DLD1 (cell line): Measurements from ENCODE around the gene EVPLL.
"Not testable (repeated sequence)": the region's sequence is repeated elsewhere in the genome, so short reads cannot be mapped to it uniquely, and the experiment has no call there.

Experiments used
- in situ Hi-C: cut with HindIII; loops from 2 replicates; pipeline ENCODE4 v1.10.0; 2017; ENCODE audit warnings: low sequenced_read_pairs

EVPLL gene

DNA sequence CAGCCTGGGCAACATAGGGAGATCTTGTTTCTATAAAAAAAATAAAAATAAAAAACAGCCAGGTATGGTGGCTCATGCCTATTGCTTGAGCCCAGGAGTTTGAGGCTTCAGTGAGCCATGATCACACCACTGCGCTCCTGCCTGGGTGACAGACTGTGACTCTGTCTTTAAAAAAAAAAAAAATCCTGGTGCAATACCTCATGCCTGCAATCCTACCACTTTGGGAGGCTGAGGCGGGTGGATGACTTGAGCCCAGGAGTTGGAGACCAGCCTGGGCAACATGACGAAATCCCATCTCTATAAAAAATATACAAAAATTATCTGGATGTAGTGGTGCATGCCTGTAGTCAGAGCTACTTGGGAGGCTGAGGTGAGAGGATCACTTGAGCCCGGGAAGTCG is 1.0 kb downstream of the EVPLL start:
- in situ Hi-C loops = not testable (repeated sequence)

DNA sequence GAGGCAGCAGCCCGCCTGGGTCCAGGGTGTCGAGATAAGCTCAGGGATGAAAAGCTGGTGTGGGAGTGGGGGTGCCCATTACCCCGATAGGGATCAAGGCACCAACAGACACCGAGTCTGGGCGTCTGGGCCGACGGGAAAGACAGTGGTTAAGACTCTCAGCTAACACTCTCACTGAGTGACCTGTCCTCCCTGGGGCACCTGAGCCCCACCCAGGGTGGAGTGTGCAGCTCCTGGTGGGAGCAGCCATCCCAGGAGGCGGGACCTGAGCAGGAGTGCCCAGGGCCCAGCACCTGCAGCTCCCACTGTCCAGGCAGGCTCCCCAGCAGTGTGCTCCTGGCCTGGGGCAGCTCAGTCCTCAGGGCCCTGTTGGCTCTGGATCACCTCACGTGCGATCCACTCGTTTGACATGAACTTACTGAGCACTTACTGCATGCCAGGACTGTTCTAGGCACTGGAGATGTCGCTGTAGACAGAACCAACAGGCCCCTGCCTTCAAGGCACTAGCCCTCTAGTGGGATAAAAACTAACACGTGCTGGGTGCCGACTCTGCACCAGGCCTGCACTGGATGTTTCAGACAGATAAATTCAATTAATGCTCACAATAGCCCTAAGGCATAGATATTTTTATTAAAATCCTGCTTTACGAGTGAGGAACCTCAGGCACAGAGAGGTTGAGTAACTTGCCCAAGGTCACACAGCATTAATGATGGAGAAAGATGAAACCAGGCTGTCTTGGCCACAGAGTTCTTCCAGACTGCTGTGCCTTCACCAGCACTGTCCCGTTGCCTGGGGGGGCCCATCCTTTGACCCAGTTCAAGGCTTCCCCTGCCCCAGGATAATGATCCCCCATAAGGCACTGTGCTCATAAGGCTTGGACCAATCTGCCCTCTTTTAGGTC is 1.9 kb downstream of the EVPLL start:
- in situ Hi-C loops = no loop called here

GRCh38 chr17:18380471-18381157 is 3.0 kb downstream of the EVPLL start:
- in situ Hi-C loops = no loop called here

DNA sequence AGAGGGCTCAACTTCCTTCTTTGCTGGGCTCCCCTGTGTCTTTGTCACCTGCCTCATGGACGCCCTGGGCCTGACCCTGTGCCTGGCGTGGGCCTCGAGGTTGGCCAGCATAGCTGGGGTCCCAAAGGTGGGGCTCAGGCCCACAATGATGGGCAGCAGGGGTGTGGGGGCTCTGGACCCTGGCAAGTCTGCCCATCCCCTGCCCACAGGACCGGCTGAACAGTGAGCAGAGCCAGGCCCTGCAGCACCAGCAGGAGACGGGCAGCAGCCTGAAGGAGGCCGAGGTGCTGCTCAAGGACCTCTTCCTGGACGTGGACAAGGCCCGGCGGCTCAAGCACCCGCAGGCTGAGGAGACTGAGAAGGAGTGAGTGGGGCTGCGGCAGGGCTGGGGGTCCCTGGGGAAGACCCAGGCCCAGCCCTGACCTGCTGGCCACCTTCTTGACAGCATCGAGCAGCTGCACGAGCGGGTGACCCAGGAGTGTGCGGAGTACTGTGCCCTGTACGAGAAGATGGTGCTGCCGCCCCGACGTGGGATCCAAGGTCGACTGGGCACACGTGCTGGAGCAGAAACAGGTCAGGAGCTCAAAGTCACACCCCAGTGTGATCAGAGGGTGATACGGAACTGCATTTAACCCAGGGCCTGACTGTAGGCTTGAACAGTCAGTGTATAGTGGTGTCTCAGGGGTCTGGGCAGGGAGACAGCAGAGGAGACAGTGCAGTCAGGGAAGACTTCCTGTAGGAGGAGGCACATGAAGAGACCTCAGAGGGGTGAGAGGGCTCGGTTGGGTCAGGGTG is 3.8 kb downstream of the EVPLL start:
- in situ Hi-C loops = no loop called here

DNA sequence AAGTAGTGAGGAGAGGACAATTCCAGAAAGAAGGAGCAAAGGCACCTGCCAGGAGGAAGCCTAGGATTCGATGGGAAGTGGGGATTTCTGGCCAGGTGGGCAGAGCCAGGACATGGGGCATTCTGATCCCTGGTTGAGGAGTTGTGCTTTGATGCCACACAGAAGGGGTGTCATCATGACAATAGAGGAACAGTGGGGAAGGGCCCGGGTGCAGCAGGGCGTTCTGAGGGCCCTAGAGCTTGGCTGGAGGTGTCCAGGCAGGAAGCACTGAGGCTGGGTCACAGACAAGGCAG is 4.3 kb downstream of the EVPLL start:
- in situ Hi-C loops = no loop called here

- in situ Hi-C loops = no loop called here
Observed at GRCh38 chr17:18382441-18383078, 5.0 kb downstream of the EVPLL start.

GRCh38 chr17:18383079-18383481 is 5.5 kb downstream of the EVPLL start:
- in situ Hi-C loops = not testable (repeated sequence)

DNA sequence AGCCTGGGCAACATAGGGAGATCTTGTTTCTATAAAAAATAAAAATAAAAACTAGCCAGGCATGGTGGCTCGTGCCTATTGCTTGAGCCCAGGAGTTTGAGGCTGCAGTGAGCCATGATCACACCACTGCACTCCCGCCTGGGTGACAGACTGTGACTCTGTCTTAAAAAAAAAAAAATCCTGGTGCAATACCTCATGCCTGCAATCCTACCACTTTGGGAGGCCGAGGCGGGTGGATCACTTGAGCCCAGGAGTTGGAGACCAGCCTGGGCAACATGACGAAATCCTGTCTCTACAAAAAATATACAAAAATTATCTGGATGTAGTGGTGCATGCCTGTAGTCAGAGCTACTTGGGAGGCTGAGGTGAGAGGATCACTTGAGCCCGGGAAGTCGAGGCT is 6.7 kb downstream of the EVPLL start:
- in situ Hi-C loops = not testable (repeated sequence)

GRCh38 chr17:18387583-18387982 is 10.0 kb downstream of the EVPLL start:
- in situ Hi-C loops = not testable (repeated sequence)

- in situ Hi-C loops = not testable (repeated sequence)
Observed at GRCh38 chr17:18388266-18388665, 10.7 kb downstream of the EVPLL start.

GRCh38 chr17:18388728-18389127 is 11.2 kb downstream of the EVPLL start:
- in situ Hi-C loops = not testable (repeated sequence)

GRCh38 chr17:18401872-18402590 is 24.5 kb downstream of the EVPLL start:
- in situ Hi-C loops = not testable (repeated sequence)

DNA sequence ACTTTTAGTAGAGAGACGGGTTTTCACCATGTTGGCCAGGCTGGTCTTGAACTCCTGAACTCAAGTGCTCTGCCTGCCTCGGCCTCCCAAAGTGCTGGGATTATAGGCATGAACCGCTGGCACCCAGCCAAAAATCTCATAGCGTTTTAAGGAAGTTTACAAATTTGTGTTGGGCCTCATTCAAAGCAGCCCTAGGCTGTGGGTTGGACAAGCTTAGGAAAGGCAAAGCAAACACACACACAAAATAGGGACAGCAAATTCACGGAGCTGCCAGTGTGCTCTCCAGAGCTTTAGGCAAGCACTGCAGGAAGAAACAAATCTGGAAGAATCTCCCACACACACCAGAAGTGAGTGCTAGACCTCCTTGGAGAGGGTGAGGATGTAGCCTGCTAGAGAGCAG is 25.6 kb downstream of the EVPLL start:
- in situ Hi-C loops = not testable (repeated sequence)

GRCh38 chr17:18403604-18404003 is 26.0 kb downstream of the EVPLL start:
- in situ Hi-C loops = not testable (repeated sequence)

DNA sequence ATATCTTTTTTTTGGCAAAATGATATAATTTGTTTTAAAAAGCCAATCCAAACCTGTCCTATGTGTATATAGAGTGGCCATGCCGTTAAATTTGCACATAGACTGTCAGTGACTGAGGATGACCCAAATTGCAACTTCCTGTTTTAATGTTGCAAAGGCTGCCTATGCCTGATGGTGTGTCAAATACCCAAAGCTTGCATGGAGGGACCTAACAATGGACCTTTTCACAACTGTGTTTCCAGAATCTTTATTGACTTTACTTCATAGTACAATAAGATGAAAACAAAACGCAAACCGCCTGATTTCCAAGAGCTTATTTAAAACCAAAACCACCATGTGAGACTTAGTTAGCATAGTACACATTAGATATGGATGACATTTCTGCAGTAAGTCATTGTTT is 31.3 kb downstream of the EVPLL start:
- in situ Hi-C loops = not testable (repeated sequence)

DNA sequence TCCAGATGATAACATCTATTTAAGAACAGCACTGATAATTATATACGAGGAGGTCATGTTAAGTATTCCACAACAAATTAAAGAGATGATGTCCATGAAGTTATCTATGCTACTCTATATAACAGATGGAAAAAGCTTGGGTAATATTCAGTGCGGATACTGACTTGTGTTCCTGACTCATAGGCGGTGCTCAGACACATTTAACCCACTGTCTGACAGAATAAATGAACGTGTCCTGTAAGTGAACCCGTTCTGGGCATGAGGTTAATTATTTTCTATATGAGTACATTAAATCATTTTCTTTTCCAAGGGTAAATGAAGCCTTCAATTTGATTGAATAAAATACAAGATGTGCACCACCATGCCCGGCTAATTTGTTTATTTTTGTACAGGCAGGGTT is 31.7 kb downstream of the EVPLL start:
- in situ Hi-C loops = not testable (repeated sequence)

- in situ Hi-C loops = not testable (repeated sequence)
Observed at GRCh38 chr17:18410736-18411135, 33.2 kb downstream of the EVPLL start.

GRCh38 chr17:18411377-18411864 is 33.8 kb downstream of the EVPLL start:
- in situ Hi-C loops = not testable (repeated sequence)

DNA sequence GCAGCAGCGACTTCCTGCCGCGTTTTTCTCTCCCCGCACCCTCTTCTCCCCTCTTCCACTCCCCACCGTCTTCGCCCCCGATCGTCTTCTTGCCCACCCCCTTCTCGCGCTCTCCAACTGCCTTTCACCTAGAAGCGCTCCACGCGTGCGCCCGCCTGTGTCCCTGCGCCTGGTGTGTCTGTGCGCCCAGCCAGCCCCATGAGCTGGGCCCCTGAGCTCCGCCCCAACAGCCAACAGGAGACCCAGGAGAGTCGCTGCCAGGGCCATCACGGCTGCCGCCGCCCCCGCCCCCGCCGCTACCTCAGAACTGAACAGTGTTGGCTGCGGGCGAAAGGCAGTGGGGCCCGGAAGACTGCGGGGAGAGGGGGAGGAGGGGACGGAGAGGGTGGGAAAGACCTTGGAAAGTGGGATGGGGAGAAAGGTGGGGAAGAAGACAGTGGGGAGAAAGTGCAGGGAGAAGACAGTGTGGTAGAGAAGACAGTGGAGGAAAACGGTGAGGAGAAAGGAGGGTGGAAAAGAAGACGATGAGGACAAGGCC is 34.5 kb downstream of the EVPLL start:
- in situ Hi-C loops = not testable (repeated sequence)

GRCh38 chr17:18421521-18421920 is 43.9 kb downstream of the EVPLL start:
- in situ Hi-C loops = not testable (repeated sequence)
